GM21381 (cell line): ENCODE data around the gene LARGE1.
"Not testable (repeated sequence)": the region's sequence is repeated elsewhere in the genome, so short reads cannot be mapped to it uniquely, and the experiment has no call there.

Experiments used
- ATAC-seq: cut with Tn5 transposase; IDR thresholded peaks from one replicate; pipeline ENCODE4 v1.9.1; 2021; ENCODE audit warnings: mild to moderate bottlenecking, moderate library complexity; ENCODE audit not compliant: unreplicated experiment

LARGE1 gene

GRCh38 chr22:33389936-33390335, 530.3 kb downstream of the LARGE1 start:
- ATAC-seq, result no peak

GRCh38 chr22:33386270-33386669, 534.0 kb downstream of the LARGE1 start:
- no peak for ATAC-seq

- ATAC-seq, result no peak
These were observed 534.7 kb downstream of the LARGE1 start for GRCh38 chr22:33385611-33386010.

- ATAC-seq, result no peak
These were observed 537.8 kb downstream of the LARGE1 start for GRCh38 chr22:33382436-33382835.

GRCh38 chr22:33381531-33382406, 538.5 kb downstream of the LARGE1 start:
- no peak for ATAC-seq

- ATAC-seq, result no peak
These were observed 539.3 kb downstream of the LARGE1 start for GRCh38 chr22:33380789-33381530.

- ATAC-seq, result no peak
These were observed 540.4 kb downstream of the LARGE1 start for GRCh38 chr22:33379836-33380235.

- ATAC-seq, result no peak
These were observed 547.4 kb downstream of the LARGE1 start for GRCh38 chr22:33372875-33373274.

GRCh38 chr22:33363256-33363655, 557.0 kb downstream of the LARGE1 start:
- ATAC-seq, result not testable (repeated sequence)

GRCh38 chr22:33362702-33363101, 557.6 kb downstream of the LARGE1 start:
- no peak for ATAC-seq

GRCh38 chr22:33361581-33361980, 558.7 kb downstream of the LARGE1 start:
- ATAC-seq, result no peak

- ATAC-seq, result no peak
These were observed 562.3 kb downstream of the LARGE1 start for GRCh38 chr22:33357981-33358399.

- ATAC-seq, result no peak
These were observed 565.3 kb downstream of the LARGE1 start for GRCh38 chr22:33354928-33355327.

GRCh38 chr22:33353502-33353901, 566.8 kb downstream of the LARGE1 start:
- ATAC-seq, result no peak

GRCh38 chr22:33352768-33353167, 567.5 kb downstream of the LARGE1 start:
- no peak for ATAC-seq

GRCh38 chr22:33350961-33351360, 569.3 kb downstream of the LARGE1 start:
- no peak for ATAC-seq

GRCh38 chr22:33350491-33350890, 569.8 kb downstream of the LARGE1 start:
- no peak for ATAC-seq

GRCh38 chr22:33347002-33347401, 573.3 kb downstream of the LARGE1 start:
- no peak for ATAC-seq

- no peak for ATAC-seq
These were observed 578.7 kb downstream of the LARGE1 start for GRCh38 chr22:33341611-33342010.

GRCh38 chr22:33337524-33337923, 582.8 kb downstream of the LARGE1 start:
- no peak for ATAC-seq

- no peak for ATAC-seq
These were observed 584.5 kb downstream of the LARGE1 start for GRCh38 chr22:33335611-33336279.
